GM23248 (cell line): ENCODE results near the gene TMEM44. TPM values are rescaled to one million over a fixed set of nuclear protein-coding genes. Genes with fewer than 3 reads are reported as not detected.

ENCODE experiments used
- DNase-seq: peaks from one replicate; pipeline ENCODE4 v3.0.0-alpha.2; 2015
- H2AFZ ChIP-seq: fragments of 200-600 bp; sonication (generic); 2 replicates; pipeline ENCODE4 v1.6.1; 2016; ENCODE audit warnings: antibody characterized with exemption
- H3F3A ChIP-seq: fragments of 200-600 bp; sonication (generic); 2 replicates; pipeline ENCODE4 v1.6.1; 2016; ENCODE audit warnings: mild to moderate bottlenecking, antibody characterized with exemption, mixed run types; ENCODE audit not compliant: insufficient read depth
- H3K27ac ChIP-seq: fragments of 200-600 bp; sonication (generic); 2 replicates; pipeline ENCODE4 v1.5.1; 2016; ENCODE audit warnings: mild to moderate bottlenecking
- H3K27me3 ChIP-seq: fragments of 200-600 bp; sonication (generic); replicated peaks from 2 replicates; pipeline ENCODE4 v1.6.1; 2016; ENCODE audit warnings: mild to moderate bottlenecking; ENCODE audit not compliant: insufficient read depth
- H3K36me3 ChIP-seq: fragments of 200-600 bp; sonication (generic); 2 replicates; pipeline ENCODE4 v1.6.1; 2016; ENCODE audit warnings: low read depth, mild to moderate bottlenecking
- H3K4me1 ChIP-seq: fragments of 200-600 bp; sonication (generic); 2 replicates; pipeline ENCODE4 v1.6.1; 2016; ENCODE audit warnings: mild to moderate bottlenecking; ENCODE audit not compliant: insufficient read depth
- H3K4me2 ChIP-seq: fragments of 200-600 bp; sonication (generic); one replicate; pipeline ENCODE4 v1.6.1; 2016; ENCODE audit warnings: mild to moderate bottlenecking; ENCODE audit not compliant: unreplicated experiment
- H3K4me3 ChIP-seq: fragments of 200-600 bp; sonication (generic); 2 replicates; pipeline ENCODE4 v1.5.1; 2016; ENCODE audit warnings: mild to moderate bottlenecking
- H3K79me2 ChIP-seq: fragments of 200-600 bp; sonication (generic); 2 replicates; pipeline ENCODE4 v1.6.1; 2016; ENCODE audit warnings: mild to moderate bottlenecking; ENCODE audit not compliant: insufficient read depth
- H3K9ac ChIP-seq: fragments of 200-600 bp; sonication (generic); 2 replicates; pipeline ENCODE4 v1.6.1; 2016; ENCODE audit warnings: mild to moderate bottlenecking
- H3K9me2 ChIP-seq: fragments of 200-600 bp; sonication (generic); 2 replicates; pipeline ENCODE4 v1.6.1; 2016; ENCODE audit warnings: mixed run types, mild to moderate bottlenecking, moderate library complexity; ENCODE audit not compliant: insufficient read depth
- H3K9me3 ChIP-seq: fragments of 200-600 bp; sonication (generic); one replicate; pipeline ENCODE4 v1.6.1; 2017; ENCODE audit warnings: low read depth
- H4K20me1 ChIP-seq: fragments of 200-600 bp; sonication (generic); 2 replicates; pipeline ENCODE4 v1.6.0; 2016; ENCODE audit not compliant: insufficient read depth
- EZH2 ChIP-seq: fragments of 200-600 bp; sonication (generic); IDR thresholded peaks from 2 replicates; pipeline ENCODE4 v1.6.1; 2018; ENCODE audit warnings: antibody characterized with exemption, mild to moderate bottlenecking; ENCODE audit not compliant: insufficient read depth, poor library complexity, severe bottlenecking
- EZH2phosphoT487 ChIP-seq: fragments of 200-600 bp; sonication (generic); IDR thresholded peaks from 2 replicates; pipeline ENCODE4 v1.6.1; 2018; ENCODE audit warnings: antibody characterized with exemption, moderate library complexity, mild to moderate bottlenecking, low read depth; ENCODE audit not compliant: insufficient read depth
- WGBS, 2 experiments: methylation state at CpG; one replicate each; pipeline ENCODE4 v1.1.6; 2015 to 2017; ENCODE audit warnings: low lambda C conversion rate in 2 of 2, low coverage in 1 of 2; ENCODE audit errors: missing lambda C conversion rate in 2 of 2; 5-methylcytosine and 5-hydroxymethylcytosine counted together
- in situ Hi-C: fragments of 300-500 bp; cut with MboI; formaldehyde crosslinking; loops from 2 replicates; pipeline ENCODE4 v1.15.0; 2020
- polyA plus RNA-seq: library from polyadenylated mRNA; unstranded; fragments of >200 nt; fragmentation: Nextera tagmentation; extraction: Ambion mirVana; gene quantifications from 2 replicates; pipeline ENCODE4 v1.2.1, GENCODE V29; 2016
- total RNA-seq: library from RNA; depleted of rRNA; stranded (reverse); fragments of >200 nt; shearing (Covaris generic); gene quantifications from 2 replicates; pipeline ENCODE4 v1.2.3, GENCODE V29; 2014

Gene TMEM44
- total and polyA plus RNA-seq, 2 experiments from 2014 or later = 13.1 to 14.6 TPM

GRCh38 chr3:194572143-194572789 is 61.0 kb downstream of the TMEM44 start:
- no peaks in the 10 kb centered on the region for H3K27me3 ChIP-seq
- H2AFZ ChIP-seq = peak overlapping the region; percentile 31
- H3K4me3 ChIP-seq = 0 out of 2 replicates have a peak overlapping the region, but pooled peaks have one; percentile 28
- in situ Hi-C loops = loop anchor here (5.0 kb wide), 1 partner anchor 90 kb away; no protein-coding TSS in a partner anchor
- no peaks in the 10 kb centered on the region for H3K36me3 ChIP-seq
- no peaks in the 10 kb centered on the region for H4K20me1 ChIP-seq
- peaks cover 48% of the 10 kb centered on the region for H3F3A ChIP-seq
- WGBS, 2 experiments = 26 to 32% methylated on average over 18 of the region's 18 CpGs
- H3K4me1 ChIP-seq = peaks cover 46% of the 10 kb centered on the region
- no peak for TF ChIP-seq EZH2phosphoT487
- no peak for TF ChIP-seq EZH2
- H3K9me2 ChIP-seq = no peaks in the 10 kb centered on the region
- H3K79me2 ChIP-seq = no peaks in the 10 kb centered on the region
- DNase-seq = peak; percentile 98
- H3K9me3 ChIP-seq = no peaks in the 10 kb centered on the region
- H3K4me2 ChIP-seq = peak overlapping the region; percentile 74
- H3K9ac ChIP-seq = peak overlapping the region; percentile 79
- H3K27ac ChIP-seq = peak overlapping the region; percentile 98

DNA sequence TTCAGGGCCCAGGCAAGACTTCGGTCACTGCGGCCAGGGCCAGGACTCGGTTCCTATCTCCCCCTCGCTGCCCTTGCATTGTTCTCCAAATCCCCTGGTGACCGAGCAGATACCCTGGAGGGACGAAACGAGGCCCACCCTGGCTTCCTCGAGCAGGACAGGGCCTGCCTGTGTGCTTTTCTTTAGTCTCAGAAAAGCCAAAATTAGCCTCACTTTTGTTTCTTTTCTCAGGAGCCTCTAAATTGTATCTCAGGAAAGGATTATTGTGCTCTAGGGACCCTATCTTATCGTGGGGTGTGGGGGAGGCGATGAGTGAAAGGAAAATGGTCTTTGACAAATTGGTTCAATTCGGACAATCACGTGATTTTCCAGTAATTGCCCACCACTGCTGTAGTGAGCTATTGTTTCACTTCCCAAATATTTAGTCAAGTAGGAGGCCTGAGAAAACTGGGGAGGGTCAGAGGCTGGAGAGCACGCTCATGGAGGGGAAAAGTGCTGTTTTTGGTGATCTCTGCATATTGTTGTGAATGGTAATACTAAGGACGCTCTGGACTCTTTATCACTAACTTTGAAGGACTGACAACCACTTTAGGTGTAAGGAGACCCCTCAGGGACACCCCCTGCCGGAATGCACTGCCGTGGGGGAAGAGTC is 61.6 kb downstream of the TMEM44 start:
- Histone ChIP-seq H3K4me1 (peaks cover 45% of the 10 kb centered on the region), H3K9ac (peak overlapping the region; percentile 79), H3K79me2 (no peaks in the 10 kb centered on the region), H3K27ac (peak overlapping the region; percentile 98), H2AFZ (peak overlapping the region; percentile 31), H3K9me2 (no peaks in the 10 kb centered on the region), H4K20me1 (no peaks in the 10 kb centered on the region), H3K4me2 (peak overlapping the region; percentile 74), H3F3A (peaks cover 43% of the 10 kb centered on the region), H3K4me3 (0 out of 2 replicates have a peak overlapping the region, but pooled peaks have one; percentile 28), H3K9me3 (no peaks in the 10 kb centered on the region), H3K27me3 (no peaks in the 10 kb centered on the region), H3K36me3 (no peaks in the 10 kb centered on the region)
- in situ Hi-C loops = loop anchor here (5.0 kb wide), 1 partner anchor 89 kb away; no protein-coding TSS in a partner anchor
- WGBS, 2 experiments = 81 to 83% methylated on average over 16 of the region's 16 CpGs
- TF ChIP-seq EZH2phosphoT487 (no peak), EZH2 (no peak)
- no peak for DNase-seq

- Histone ChIP-seq H4K20me1 (no peaks in the 10 kb centered on the region), H3K9me2 (no peaks in the 10 kb centered on the region), H3K9ac (no peak overlapping the region), H2AFZ (no peak overlapping the region), H3K79me2 (no peaks in the 10 kb centered on the region), H3K27ac (no peak overlapping the region), H3K4me3 (no peak overlapping the region), H3K4me1 (peaks cover 44% of the 10 kb centered on the region), H3F3A (peaks cover 42% of the 10 kb centered on the region), H3K36me3 (no peaks in the 10 kb centered on the region), H3K4me2 (no peak overlapping the region), H3K27me3 (no peaks in the 10 kb centered on the region), H3K9me3 (no peaks in the 10 kb centered on the region)
- TF ChIP-seq EZH2phosphoT487 (no peak), EZH2 (no peak)
- 96 to 97% methylated on average over 8 of the region's 8 CpGs for WGBS, 2 experiments
- no peak for DNase-seq
- in situ Hi-C loops = loop anchor here (5.0 kb wide), 1 partner anchor 89 kb away; no protein-coding TSS in a partner anchor
These were observed 62.3 kb downstream of the TMEM44 start for GRCh38 chr3:194570898-194571297.

- in situ Hi-C loops = loop anchor here (5.0 kb wide), 1 partner anchor 88 kb away; no protein-coding TSS in a partner anchor
- Histone ChIP-seq H3K9me2 (no peaks in the 10 kb centered on the region), H3F3A (peaks cover 43% of the 10 kb centered on the region), H3K27ac (no peak overlapping the region), H3K36me3 (no peaks in the 10 kb centered on the region), H3K79me2 (no peaks in the 10 kb centered on the region), H4K20me1 (no peaks in the 10 kb centered on the region), H3K27me3 (no peaks in the 10 kb centered on the region), H3K9ac (no peak overlapping the region), H3K9me3 (no peaks in the 10 kb centered on the region), H3K4me3 (no peak overlapping the region), H2AFZ (no peak overlapping the region), H3K4me1 (peaks cover 45% of the 10 kb centered on the region), H3K4me2 (no peak overlapping the region)
- no peak for DNase-seq
- no peak for TF ChIP-seq EZH2phosphoT487
- TF ChIP-seq EZH2 = no peak
- WGBS, 2 experiments = 93 to 95% methylated on average over 13 of the region's 13 CpGs
These were observed 63.0 kb downstream of the TMEM44 start for GRCh38 chr3:194570235-194570634.
